HepG2 (cell line): ENCODE measurements around the gene AHNAK. TPM values are rescaled to one million over a fixed set of nuclear protein-coding genes. Genes with fewer than 3 reads are reported as not detected.

ENCODE experiments used
- AHR ChIP-seq: IDR thresholded peaks from 2 replicates; pipeline ENCODE4 v1.6.1; 2018; ENCODE audit warnings: missing genetic modification reagents, missing compliant biosample characterization
- ERF ChIP-seq: IDR thresholded peaks from 2 replicates; pipeline ENCODE4 v1.6.1; 2018; ENCODE audit warnings: missing biosample characterization, missing genetic modification reagents
- ETV5 ChIP-seq: IDR thresholded peaks from 2 replicates; pipeline ENCODE4 v1.6.1; 2018; ENCODE audit warnings: missing biosample characterization, missing genetic modification reagents, inconsistent platforms, borderline replicate concordance
- HDAC6 ChIP-seq: fragments of 200-600 bp; sonication (generic); IDR thresholded peaks from 2 replicates; pipeline ENCODE4 v1.7.0; 2017; ENCODE audit warnings: mild to moderate bottlenecking, antibody characterized with exemption, low read length, low read depth
- HNF4A ChIP-seq: sonication (generic); formaldehyde crosslinking; IDR thresholded peaks from 2 replicates; pipeline ENCODE4 v1.4.0; 2020; ENCODE audit warnings: missing genetic modification reagents
- HNF4G ChIP-seq, 2 experiments: sonication (generic) in 1 of 2; formaldehyde crosslinking in 1 of 2; IDR thresholded peaks; 2 replicates each; pipeline versions ENCODE4 v1.4.0 to v1.6.1; 2011 to 2020; ENCODE audit warnings: borderline replicate concordance in 2 of 2, low read depth in 2 of 2, mild to moderate bottlenecking in 2 of 2, low read length in 1 of 2, missing genetic modification reagents in 1 of 2, moderate library complexity in 1 of 2
- IRF9 ChIP-seq: sonication (generic); formaldehyde crosslinking; IDR thresholded peaks from 2 replicates; pipeline ENCODE4 v1.8.0; 2022; ENCODE audit warnings: missing genetic modification reagents, mild to moderate bottlenecking, borderline replicate concordance
- MTA3 ChIP-seq: sonication (generic); formaldehyde crosslinking; IDR thresholded peaks from 2 replicates; pipeline ENCODE4 v1.4.0; 2020; ENCODE audit warnings: missing genetic modification reagents
- NFE2 ChIP-seq: sonication (generic); formaldehyde crosslinking; IDR thresholded peaks from 2 replicates; pipeline ENCODE4 v1.4.0; 2020; ENCODE audit warnings: missing genetic modification reagents
- RFX3 ChIP-seq: IDR thresholded peaks from 2 replicates; pipeline ENCODE4 v1.6.1; 2016; ENCODE audit warnings: missing biosample characterization, missing genetic modification reagents
- SP4 ChIP-seq: sonication (generic); formaldehyde crosslinking; IDR thresholded peaks from 2 replicates; pipeline ENCODE4 v1.8.1; 2023; ENCODE audit warnings: mild to moderate bottlenecking, missing genetic modification reagents
- TAF1 ChIP-seq: sonication (generic); formaldehyde crosslinking; IDR thresholded peaks from 2 replicates; pipeline ENCODE4 v1.4.0; 2020; ENCODE audit warnings: missing genetic modification reagents
- USF2 ChIP-seq, 2 experiments: sonication (generic) in 1 of 2; formaldehyde crosslinking in 1 of 2; IDR thresholded peaks; 2 replicates each; pipeline versions ENCODE4 v1.5.1 to v1.6.1; 2011 to 2020; ENCODE audit warnings: borderline replicate concordance in 1 of 2, low read depth in 1 of 2, low read length in 1 of 2, mild to moderate bottlenecking in 1 of 2, missing genetic modification reagents in 1 of 2, moderate library complexity in 1 of 2
- ZBTB20 ChIP-seq: sonication (generic); formaldehyde crosslinking; IDR thresholded peaks from 2 replicates; pipeline ENCODE4 v1.8.1; 2023; ENCODE audit warnings: missing genetic modification reagents, low read depth, mild to moderate bottlenecking, borderline replicate concordance
- ZBTB3 ChIP-seq: sonication (generic); formaldehyde crosslinking; IDR thresholded peaks from 2 replicates; pipeline ENCODE4 v1.4.0; 2020; ENCODE audit warnings: low read depth, mild to moderate bottlenecking, moderate library complexity, missing genetic modification reagents, borderline replicate concordance
- ZGPAT ChIP-seq: IDR thresholded peaks from 2 replicates; pipeline ENCODE4 v1.6.1; 2016; ENCODE audit warnings: mild to moderate bottlenecking
- ZNF136 ChIP-seq: sonication (generic); formaldehyde crosslinking; IDR thresholded peaks from 2 replicates; pipeline ENCODE4 v1.8.1; 2022; ENCODE audit warnings: low read depth, mild to moderate bottlenecking, moderate library complexity, missing genetic modification reagents
- ZNF180 ChIP-seq: sonication (generic); formaldehyde crosslinking; IDR thresholded peaks from 2 replicates; pipeline ENCODE4 v1.4.0; 2020; ENCODE audit warnings: low read depth, missing genetic modification reagents, borderline replicate concordance
- ZNF335 ChIP-seq: sonication (generic); formaldehyde crosslinking; IDR thresholded peaks from 2 replicates; pipeline ENCODE4 v1.4.0; 2020; ENCODE audit warnings: missing genetic modification reagents
- ZNF383 ChIP-seq: sonication (generic); formaldehyde crosslinking; IDR thresholded peaks from 2 replicates; pipeline ENCODE4 v1.4.0; 2020; ENCODE audit warnings: missing genetic modification reagents, mild to moderate bottlenecking, borderline replicate concordance
- ZNF460 ChIP-seq: sonication (generic); formaldehyde crosslinking; IDR thresholded peaks from 2 replicates; pipeline ENCODE4 v1.5.1; 2020; ENCODE audit warnings: missing genetic modification reagents, mild to moderate bottlenecking, borderline replicate concordance
- ZNF773 ChIP-seq: sonication (generic); formaldehyde crosslinking; IDR thresholded peaks from 2 replicates; pipeline ENCODE4 v1.4.0; 2020; ENCODE audit warnings: missing genetic modification reagents, borderline replicate concordance
- polyA plus RNA-seq, 8 experiments: library from polyadenylated mRNA; depleted of rRNA in 3 of 8; stranded (reverse) in 7 of 8; unstranded in 1 of 8; fragments of >200 nt; fragmentation: Illumina TruSeq in 4 of 8; extraction: Trizol in 4 of 8; gene quantifications; 2 replicates each; pipeline versions ENCODE4 v1.2.1 to v1.2.3, GENCODE V29; 2011 to 2016; ENCODE audit warnings: low read depth in 4 of 8, missing spikeins in 1 of 8, mixed read lengths in 1 of 8; ENCODE audit not compliant: insufficient read depth in 1 of 8
- total RNA-seq, 5 experiments: library from RNA; depleted of rRNA; stranded (reverse); fragments of >200 nt; fragmentation: Illumina TruSeq; extraction: Trizol; gene quantifications; 2 replicates each; pipeline ENCODE4 v1.2.3, GENCODE V29; 2016; ENCODE audit warnings: low read depth in 1 of 5
- TF ChIP-seq, protein P1 (sequence below): sonication (generic); formaldehyde crosslinking; IDR thresholded peaks from 2 replicates; pipeline ENCODE4 v1.8.0; 2022; ENCODE audit warnings: mild to moderate bottlenecking, missing genetic modification reagents, moderate library complexity

Gene AHNAK
- total and polyA plus RNA-seq, 2 of the 13 experiments (the other 11 are each of a cell fraction or from before 2014, with no cell fraction given) = 23.4 to 25.0 TPM

DNA sequence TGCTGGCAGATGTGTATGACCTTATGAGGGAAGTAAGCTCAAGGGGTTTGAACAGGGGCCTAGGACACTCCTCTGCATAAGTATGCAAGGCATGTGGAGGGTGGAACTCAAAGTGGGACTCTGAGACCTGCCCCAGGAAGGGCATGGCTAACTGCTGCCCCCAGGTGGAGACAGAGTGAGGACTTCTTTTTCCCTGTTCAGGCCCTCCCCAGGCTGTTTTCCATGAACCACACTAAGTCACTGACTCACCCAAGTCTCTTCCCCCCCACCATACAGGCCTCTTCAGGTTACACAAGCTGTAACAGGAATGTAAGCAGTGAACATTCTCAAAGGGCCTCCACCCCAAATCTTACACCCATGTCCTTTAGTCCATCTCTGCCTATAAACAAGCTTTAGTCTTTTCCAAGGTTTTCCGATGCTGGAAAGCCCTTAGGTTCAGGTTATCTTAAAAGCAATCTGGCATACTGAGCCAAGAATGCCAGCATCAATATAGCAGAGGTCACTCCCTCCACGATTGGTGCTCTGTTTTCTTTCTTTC, 14.0 kb upstream of the AHNAK start (continued):
- no peak for TF ChIP-seq ZNF180 (CRISPR knock-in tag)
- peak; percentile 52; the same call in 1 of the 2 replicates for TF ChIP-seq HNF4A (CRISPR knock-in tag)
- TF ChIP-seq MTA3 (CRISPR knock-in tag) = no peak
- TF ChIP-seq TAF1 (CRISPR knock-in tag) = no peak
- TF ChIP-seq HNF4G (IDR thresholded peaks at IDR 0.05; ENCODE audit: borderline replicate concordance, low read depth, low read length) = peak; percentile 17; the same call in 1 of the 2 replicates
- TF ChIP-seq HNF4G (CRISPR knock-in tag; IDR thresholded peaks at IDR 0.05; ENCODE audit: borderline replicate concordance, low read depth) = peak; percentile 20; the same call in 1 of the 2 replicates
- peak; percentile 54; the same call in 1 of the 2 replicates for TF ChIP-seq ZGPAT (CRISPR knock-in tag)
- no peak for TF ChIP-seq SP4 (CRISPR knock-in tag)
- no peak for TF ChIP-seq HDAC6
- no peak for TF ChIP-seq ZNF383
- TF ChIP-seq ZNF136 (CRISPR knock-in tag) = peak; percentile 61; the same call in 1 of the 2 replicates
- no peak for TF ChIP-seq USF2 (IDR thresholded peaks at IDR 0.05; ENCODE audit: low read depth, low read length)
- no peak for TF ChIP-seq USF2 (CRISPR knock-in tag; IDR thresholded peaks at IDR 0.05; ENCODE audit: borderline replicate concordance)
- no peak for TF ChIP-seq NFE2 (CRISPR knock-in tag)
- TF ChIP-seq, protein P1, sequence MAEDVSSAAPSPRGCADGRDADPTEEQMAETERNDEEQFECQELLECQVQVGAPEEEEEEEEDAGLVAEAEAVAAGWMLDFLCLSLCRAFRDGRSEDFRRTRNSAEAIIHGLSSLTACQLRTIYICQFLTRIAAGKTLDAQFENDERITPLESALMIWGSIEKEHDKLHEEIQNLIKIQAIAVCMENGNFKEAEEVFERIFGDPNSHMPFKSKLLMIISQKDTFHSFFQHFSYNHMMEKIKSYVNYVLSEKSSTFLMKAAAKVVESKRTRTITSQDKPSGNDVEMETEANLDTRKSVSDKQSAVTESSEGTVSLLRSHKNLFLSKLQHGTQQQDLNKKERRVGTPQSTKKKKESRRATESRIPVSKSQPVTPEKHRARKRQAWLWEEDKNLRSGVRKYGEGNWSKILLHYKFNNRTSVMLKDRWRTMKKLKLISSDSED (CRISPR knock-in tag) = no peak
- TF ChIP-seq ZNF335 = no peak
- TF ChIP-seq ZBTB20 (CRISPR knock-in tag) = no peak
- TF ChIP-seq AHR (CRISPR knock-in tag) = no peak
- no peak for TF ChIP-seq ZBTB3 (CRISPR knock-in tag)
- no peak; the same call in 1 of the 2 replicates for TF ChIP-seq ETV5 (CRISPR knock-in tag)
- TF ChIP-seq RFX3 (CRISPR knock-in tag) = no peak
- TF ChIP-seq IRF9 (CRISPR knock-in tag) = 0 out of 2 replicates have a peak, but pooled peaks have one; percentile 20
- no peak for TF ChIP-seq ZNF460 (CRISPR knock-in tag)
- no peak for TF ChIP-seq ZNF773
- TF ChIP-seq ERF (CRISPR knock-in tag) = peak; percentile 51; the same call in 1 of the 2 replicates
